Suprapubic skin (tissue), 4 donors: ENCODE data around the gene SH3TC1. TPM values are rescaled to one million over a fixed set of nuclear protein-coding genes. Genes with fewer than 3 reads are reported as not detected.

ENCODE experiments used
- DNase-seq, 2 donors: peaks; one replicate each; pipeline ENCODE4 v3.0.0-alpha.2; 2019; ENCODE audit warnings: low spot score in 2 of 2
- H3K27ac ChIP-seq: fragments of 200-600 bp; sonication (generic); one replicate; pipeline ENCODE4 v1.5.1; 2019
- H3K27me3 ChIP-seq: fragments of 200-600 bp; sonication (generic); one replicate; pipeline ENCODE4 v1.5.1; 2019
- H3K36me3 ChIP-seq: fragments of 200-600 bp; sonication (generic); one replicate; pipeline ENCODE4 v1.5.1; 2019
- H3K4me1 ChIP-seq: fragments of 200-600 bp; sonication (generic); one replicate; pipeline ENCODE4 v1.5.1; 2019
- H3K4me3 ChIP-seq: fragments of 200-600 bp; sonication (generic); one replicate; pipeline ENCODE4 v1.5.1; 2019; ENCODE audit warnings: mild to moderate bottlenecking
- H3K9me3 ChIP-seq: fragments of 200-600 bp; sonication (generic); one replicate; pipeline ENCODE4 v1.5.1; 2019
- EP300 ChIP-seq: sonication (generic); formaldehyde crosslinking; IDR thresholded peaks from one replicate; pipeline ENCODE4 v1.6.1; 2017; ENCODE audit warnings: antibody characterized with exemption
- POLR2A ChIP-seq, 2 donors: fragments of 450-650 bp; IDR thresholded peaks; one replicate each; pipeline ENCODE4 v1.6.1; 2017; ENCODE audit warnings: antibody characterized with exemption in 2 of 2, mild to moderate bottlenecking in 2 of 2, moderate library complexity in 2 of 2
- POLR2AphosphoS5 ChIP-seq, 3 donors: sonication (generic); formaldehyde crosslinking; IDR thresholded peaks; one replicate each; pipeline ENCODE4 v1.6.1; 2017; ENCODE audit warnings: antibody characterized with exemption in 3 of 3
- WGBS: methylation state at CpG from one replicate; pipeline ENCODE4 v1.1.5; 2018; 5-methylcytosine and 5-hydroxymethylcytosine counted together
- total RNA-seq, 4 donors: library from RNA; depleted of rRNA; stranded (reverse); fragments of >200 nt; gene quantifications; one replicate each; pipeline ENCODE4 v1.1.0, GENCODE V29; 2016
- TF ChIP-seq, protein P1 (sequence below), 2 donors: fragments of 200-600 bp in 1 of 2; fragments of 450-650 bp in 1 of 2; sonication (generic) in 1 of 2; IDR thresholded peaks; one replicate each; pipeline ENCODE4 v1.5.1; 2016 to 2019; ENCODE audit warnings: antibody characterized with exemption in 2 of 2, mild to moderate bottlenecking in 1 of 2, moderate library complexity in 1 of 2

Gene SH3TC1
- total RNA-seq, 4 donors from 2014 or later: 6.3 to 15.1 (median 9.9) TPM

GRCh38 chr4:8171266-8171665 is 27.8 kb upstream of the SH3TC1 start:
- Histone ChIP-seq H3K27me3 (peaks cover 3% of the 10 kb centered on the region), H3K36me3 (no peaks in the 10 kb centered on the region), H3K4me1 (peaks cover 6% of the 10 kb centered on the region), H3K4me3 (no peak overlapping the region), H3K9me3 (no peaks in the 10 kb centered on the region), H3K27ac (no peak overlapping the region)
- 90% methylated on average over 7 of the region's 7 CpGs for WGBS
- TF ChIP-seq EP300 (no peak), POLR2AphosphoS5 (IDR thresholded peaks at IDR 0.05) (no peak), POLR2A (IDR thresholded peaks at IDR 0.05) (no peak)
- TF ChIP-seq, protein P1, sequence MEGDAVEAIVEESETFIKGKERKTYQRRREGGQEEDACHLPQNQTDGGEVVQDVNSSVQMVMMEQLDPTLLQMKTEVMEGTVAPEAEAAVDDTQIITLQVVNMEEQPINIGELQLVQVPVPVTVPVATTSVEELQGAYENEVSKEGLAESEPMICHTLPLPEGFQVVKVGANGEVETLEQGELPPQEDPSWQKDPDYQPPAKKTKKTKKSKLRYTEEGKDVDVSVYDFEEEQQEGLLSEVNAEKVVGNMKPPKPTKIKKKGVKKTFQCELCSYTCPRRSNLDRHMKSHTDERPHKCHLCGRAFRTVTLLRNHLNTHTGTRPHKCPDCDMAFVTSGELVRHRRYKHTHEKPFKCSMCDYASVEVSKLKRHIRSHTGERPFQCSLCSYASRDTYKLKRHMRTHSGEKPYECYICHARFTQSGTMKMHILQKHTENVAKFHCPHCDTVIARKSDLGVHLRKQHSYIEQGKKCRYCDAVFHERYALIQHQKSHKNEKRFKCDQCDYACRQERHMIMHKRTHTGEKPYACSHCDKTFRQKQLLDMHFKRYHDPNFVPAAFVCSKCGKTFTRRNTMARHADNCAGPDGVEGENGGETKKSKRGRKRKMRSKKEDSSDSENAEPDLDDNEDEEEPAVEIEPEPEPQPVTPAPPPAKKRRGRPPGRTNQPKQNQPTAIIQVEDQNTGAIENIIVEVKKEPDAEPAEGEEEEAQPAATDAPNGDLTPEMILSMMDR (IDR thresholded peaks at IDR 0.05): no peak
- DNase-seq: no peak

DNA sequence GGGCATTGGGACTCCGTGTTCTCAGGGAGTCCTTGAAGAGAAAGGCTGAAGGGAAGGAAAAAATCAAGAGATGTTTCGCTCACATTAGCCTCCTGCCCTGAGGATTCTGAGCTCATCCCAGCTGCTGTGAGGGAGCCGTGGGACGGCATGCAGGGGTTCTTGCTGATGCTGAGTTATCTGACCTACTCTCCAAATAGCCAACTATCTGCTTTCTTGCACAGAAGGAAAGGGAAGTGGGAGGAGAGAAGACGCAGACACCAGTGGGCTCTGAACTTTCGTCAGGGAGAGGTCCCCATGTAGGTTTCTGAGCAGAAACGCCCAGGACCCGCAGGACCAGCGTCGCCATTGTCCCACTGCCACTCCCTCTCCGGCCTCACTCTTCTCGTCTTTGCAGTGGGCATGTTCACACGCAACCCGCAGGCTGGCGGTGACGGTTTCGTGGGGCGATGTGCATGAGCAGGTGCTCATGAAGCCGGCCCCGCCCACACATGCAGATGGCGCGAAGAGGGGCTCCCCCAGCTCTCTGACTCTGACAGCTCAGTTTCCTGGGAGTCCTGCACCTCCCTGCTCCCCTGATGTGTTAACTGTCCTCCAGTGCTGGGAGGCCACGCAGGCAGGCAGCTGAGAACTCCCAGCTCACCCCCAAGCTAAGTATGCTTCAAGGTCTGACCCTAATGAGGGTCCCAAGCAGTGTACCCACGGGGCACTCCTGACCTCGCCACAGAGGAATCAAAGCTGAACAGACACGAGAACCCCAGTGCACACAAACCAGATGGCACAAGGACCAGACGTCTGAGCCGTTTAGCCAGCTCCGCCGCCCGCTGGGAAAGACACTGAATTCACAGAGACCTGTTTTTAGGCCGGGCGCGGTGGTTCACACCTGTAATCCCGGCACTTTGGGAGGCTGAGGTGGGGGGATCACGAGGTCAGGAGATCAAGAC is 26.8 kb upstream of the SH3TC1 start:
- DNase-seq: no peak
- Histone ChIP-seq H3K27me3 (peaks cover 3% of the 10 kb centered on the region), H3K4me3 (no peak overlapping the region), H3K9me3 (no peaks in the 10 kb centered on the region), H3K36me3 (no peaks in the 10 kb centered on the region), H3K27ac (no peak overlapping the region), H3K4me1 (peaks cover 12% of the 10 kb centered on the region)
- TF ChIP-seq POLR2AphosphoS5 (IDR thresholded peaks at IDR 0.05) (no peak), POLR2A (IDR thresholded peaks at IDR 0.05) (no peak), EP300 (no peak)
- TF ChIP-seq, protein P1 (IDR thresholded peaks at IDR 0.05): no peak
- 70% methylated on average over 33 of the region's 36 CpGs for WGBS

DNA sequence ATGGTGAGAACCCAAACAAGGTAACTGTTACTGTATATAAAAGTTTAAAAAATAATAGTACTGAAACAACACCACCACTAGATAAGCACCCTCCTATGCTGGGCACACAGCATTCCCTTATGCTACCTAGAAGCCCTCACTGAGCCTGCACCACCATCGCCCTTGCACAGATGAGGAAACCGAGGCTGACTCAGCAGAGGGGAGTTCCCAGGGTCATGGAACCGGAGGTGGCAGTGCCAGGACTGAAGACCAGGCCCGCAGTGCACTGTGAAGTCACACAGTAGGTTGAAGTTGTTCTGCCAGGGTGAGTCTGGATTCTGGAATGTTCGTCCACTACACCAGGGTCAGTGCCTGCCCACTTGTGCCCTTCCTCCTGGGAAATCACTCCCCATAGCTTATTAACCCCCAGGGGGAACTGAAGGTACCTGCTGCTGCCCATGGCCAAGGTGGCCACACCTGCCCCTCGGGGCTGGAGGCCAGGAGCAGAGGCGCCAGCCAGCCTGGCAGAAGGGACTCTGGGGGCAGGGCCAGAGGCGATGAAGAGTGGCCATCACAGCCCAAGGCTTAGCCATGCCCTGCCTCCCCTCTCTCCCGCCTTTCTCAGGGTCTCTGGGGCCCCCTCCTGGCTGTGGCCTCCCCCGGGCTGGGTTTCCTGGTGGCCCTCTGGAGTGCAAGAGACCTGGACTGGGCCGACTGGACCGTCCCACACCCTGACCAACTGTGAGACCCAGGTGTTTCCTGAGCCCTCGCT is 25.4 kb upstream of the SH3TC1 start:
- Histone ChIP-seq H3K36me3 (no peaks in the 10 kb centered on the region), H3K9me3 (no peaks in the 10 kb centered on the region), H3K27me3 (peaks cover 3% of the 10 kb centered on the region), H3K4me3 (no peak overlapping the region), H3K27ac (no peak overlapping the region), H3K4me1 (peaks cover 9% of the 10 kb centered on the region)
- 82% methylated on average over 11 of the region's 13 CpGs for WGBS
- TF ChIP-seq EP300 (no peak), POLR2A (IDR thresholded peaks at IDR 0.05) (no peak)
- DNase-seq: no peak

DNA sequence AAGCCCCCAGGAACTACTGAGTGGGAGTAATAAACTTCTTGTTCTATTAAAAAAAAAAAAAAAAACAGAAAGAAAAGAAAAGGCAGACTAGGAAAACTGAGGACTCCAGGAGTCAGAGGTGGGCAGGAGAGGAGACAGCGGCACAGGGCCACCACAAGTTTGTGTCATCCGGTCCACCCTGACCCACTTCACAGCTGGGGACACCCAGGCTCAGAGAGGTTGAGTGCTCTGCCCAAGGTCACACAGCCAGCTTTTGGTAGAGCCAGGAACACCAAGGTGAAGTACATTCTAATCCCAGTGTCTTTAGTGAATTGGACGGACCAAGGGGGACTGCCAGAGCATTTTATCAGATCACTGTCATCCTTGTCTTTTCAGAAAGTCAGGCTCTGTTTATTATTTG is 24.1 kb upstream of the SH3TC1 start:
- H3K9me3 ChIP-seq: no peaks in the 10 kb centered on the region
- peaks cover 3% of the 10 kb centered on the region for H3K27me3 ChIP-seq
- WGBS: 87% methylated on average over 3 of the region's 3 CpGs
- H3K27ac ChIP-seq: no peak overlapping the region
- no peaks in the 10 kb centered on the region for H3K36me3 ChIP-seq
- TF ChIP-seq POLR2AphosphoS5 (IDR thresholded peaks at IDR 0.05) (no peak), POLR2A (IDR thresholded peaks at IDR 0.05) (no peak), EP300 (no peak)
- TF ChIP-seq, protein P1 (IDR thresholded peaks at IDR 0.05): no peak
- no peak overlapping the region for H3K4me3 ChIP-seq
- peaks cover 9% of the 10 kb centered on the region for H3K4me1 ChIP-seq
- no peak for DNase-seq

GRCh38 chr4:8175686-8176085 is 23.4 kb upstream of the SH3TC1 start:
- Histone ChIP-seq H3K9me3 (no peaks in the 10 kb centered on the region), H3K27me3 (peaks cover 3% of the 10 kb centered on the region), H3K4me3 (no peak overlapping the region), H3K4me1 (peaks cover 9% of the 10 kb centered on the region), H3K36me3 (no peaks in the 10 kb centered on the region), H3K27ac (no peak overlapping the region)
- no peak for DNase-seq
- 83% methylated on average over 6 of the region's 6 CpGs for WGBS
- TF ChIP-seq POLR2A (IDR thresholded peaks at IDR 0.05) (no peak), EP300 (no peak), POLR2AphosphoS5 (IDR thresholded peaks at IDR 0.05) (no peak)
- TF ChIP-seq, protein P1 (IDR thresholded peaks at IDR 0.05): no peak
